Sigmoid colon (tissue), 3 donors: Measurements from ENCODE around the gene SFMBT1.

ENCODE experiments used
- POLR2A ChIP-seq, 2 donors: fragments of 450-650 bp; IDR thresholded peaks; one replicate each; pipeline ENCODE4 v1.6.1; 2016; ENCODE audit warnings: antibody characterized with exemption in 2 of 2, mild to moderate bottlenecking in 2 of 2, moderate library complexity in 2 of 2
- TF ChIP-seq, protein P1 (sequence below), 4 experiments: fragments of 450-650 bp in 3 of 4; fragments of 200-600 bp in 1 of 4; IDR thresholded peaks; one replicate each; pipeline ENCODE4 v1.5.1; 2016 to 2019; ENCODE audit warnings: antibody characterized with exemption in 4 of 4, mild to moderate bottlenecking in 3 of 4, moderate library complexity in 2 of 4

DNA sequence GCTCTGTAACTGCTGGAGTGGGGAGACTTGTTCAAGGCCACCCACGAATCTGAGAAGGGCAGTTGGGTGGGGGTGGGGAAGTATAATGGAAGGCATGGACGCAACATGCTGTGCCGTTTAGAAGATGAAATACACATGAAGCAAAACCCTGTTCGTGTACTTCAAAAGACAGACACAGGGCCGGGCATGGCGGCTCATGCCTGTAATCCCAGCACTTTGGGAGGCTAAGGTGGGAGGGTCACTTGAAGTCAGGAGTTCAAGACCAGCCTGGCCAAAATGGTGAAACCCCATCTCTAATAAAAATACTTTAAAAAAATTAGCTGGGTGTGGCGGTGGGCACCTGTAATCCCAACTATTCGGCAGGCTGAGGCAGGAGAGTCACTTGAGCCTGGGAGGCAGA, 36.9 kb upstream of the SFMBT1 start:
- TF ChIP-seq POLR2A (IDR thresholded peaks at IDR 0.05), result no peak
- TF ChIP-seq, protein P1, sequence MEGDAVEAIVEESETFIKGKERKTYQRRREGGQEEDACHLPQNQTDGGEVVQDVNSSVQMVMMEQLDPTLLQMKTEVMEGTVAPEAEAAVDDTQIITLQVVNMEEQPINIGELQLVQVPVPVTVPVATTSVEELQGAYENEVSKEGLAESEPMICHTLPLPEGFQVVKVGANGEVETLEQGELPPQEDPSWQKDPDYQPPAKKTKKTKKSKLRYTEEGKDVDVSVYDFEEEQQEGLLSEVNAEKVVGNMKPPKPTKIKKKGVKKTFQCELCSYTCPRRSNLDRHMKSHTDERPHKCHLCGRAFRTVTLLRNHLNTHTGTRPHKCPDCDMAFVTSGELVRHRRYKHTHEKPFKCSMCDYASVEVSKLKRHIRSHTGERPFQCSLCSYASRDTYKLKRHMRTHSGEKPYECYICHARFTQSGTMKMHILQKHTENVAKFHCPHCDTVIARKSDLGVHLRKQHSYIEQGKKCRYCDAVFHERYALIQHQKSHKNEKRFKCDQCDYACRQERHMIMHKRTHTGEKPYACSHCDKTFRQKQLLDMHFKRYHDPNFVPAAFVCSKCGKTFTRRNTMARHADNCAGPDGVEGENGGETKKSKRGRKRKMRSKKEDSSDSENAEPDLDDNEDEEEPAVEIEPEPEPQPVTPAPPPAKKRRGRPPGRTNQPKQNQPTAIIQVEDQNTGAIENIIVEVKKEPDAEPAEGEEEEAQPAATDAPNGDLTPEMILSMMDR (IDR thresholded peaks at IDR 0.05), result no peak
